HL-60 (cell line): ENCODE results near the gene KAT6B.

Experiments used
- DNase-seq, 2 experiments: peaks; one replicate each; pipeline ENCODE4 v3.0.0-alpha.2; 2010 to 2020; ENCODE audit warnings: low read depth in 1 of 2, low spot score in 1 of 2
- H3K27ac ChIP-seq: fragments of 250-450 bp; sonication (Bioruptor Pico); replicated peaks from 2 replicates; pipeline ENCODE4 v1.5.1; 2020; ENCODE audit warnings: mild to moderate bottlenecking, moderate library complexity
- H3K27me3 ChIP-seq: fragments of 250-450 bp; sonication (Bioruptor Pico); 2 replicates; pipeline ENCODE4 v1.5.1; 2021; ENCODE audit warnings: mild to moderate bottlenecking, moderate library complexity; ENCODE audit not compliant: insufficient read depth, poor library complexity, severe bottlenecking
- H3K4me3 ChIP-seq: replicated peaks from 2 replicates; pipeline ENCODE4 v1.5.1; 2011; ENCODE audit warnings: mild to moderate bottlenecking, control low read depth, low read length; ENCODE audit not compliant: insufficient read depth
- GABPA ChIP-seq: IDR thresholded peaks from 2 replicates; pipeline ENCODE4 v1.6.1; 2012; ENCODE audit warnings: low read depth
- POLR2AphosphoS5 ChIP-seq: IDR thresholded peaks from 2 replicates; pipeline ENCODE4 v1.6.1; 2012; ENCODE audit warnings: low read depth
- REST ChIP-seq: IDR thresholded peaks from 2 replicates; pipeline ENCODE4 v1.6.1; 2012; ENCODE audit warnings: low read depth; ENCODE audit not compliant: insufficient replicate concordance
- SPI1 ChIP-seq: IDR thresholded peaks from 2 replicates; pipeline ENCODE4 v1.6.1; 2012; ENCODE audit warnings: low read depth, mild to moderate bottlenecking, borderline replicate concordance
- TF ChIP-seq, protein P1 (sequence below): IDR thresholded peaks from one replicate; pipeline ENCODE4 v1.5.1; 2011; ENCODE audit warnings: low read length, control low read depth, inconsistent platforms; ENCODE audit not compliant: insufficient read depth

The KAT6B gene

DNA sequence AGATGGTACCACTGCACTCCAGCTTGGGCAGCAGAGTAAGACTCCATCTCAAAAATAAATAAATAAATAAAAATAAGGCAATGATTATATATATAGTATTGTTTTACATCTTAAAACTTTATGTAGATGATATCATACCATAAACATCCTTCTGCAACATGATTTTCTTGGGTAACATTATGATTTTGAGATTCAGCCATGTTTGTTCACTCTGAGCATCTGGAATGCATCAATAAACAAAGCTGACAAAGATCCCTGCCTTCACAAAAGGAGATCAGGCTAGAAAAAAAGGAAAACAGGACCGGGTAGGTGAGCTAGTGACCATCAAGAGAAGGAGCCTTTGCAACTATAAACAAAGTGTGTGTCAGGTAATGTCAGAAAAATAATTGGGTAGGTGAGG, 31.9 kb upstream of the KAT6B start:
- Histone ChIP-seq H3K27ac (no peak overlapping the region), H3K27me3 (no peaks in the 10 kb centered on the region), H3K4me3 (no peak overlapping the region)
- no peak for DNase-seq
- no peak for TF ChIP-seq REST
- no peak for TF ChIP-seq SPI1
- TF ChIP-seq GABPA = no peak
- TF ChIP-seq, protein P1, sequence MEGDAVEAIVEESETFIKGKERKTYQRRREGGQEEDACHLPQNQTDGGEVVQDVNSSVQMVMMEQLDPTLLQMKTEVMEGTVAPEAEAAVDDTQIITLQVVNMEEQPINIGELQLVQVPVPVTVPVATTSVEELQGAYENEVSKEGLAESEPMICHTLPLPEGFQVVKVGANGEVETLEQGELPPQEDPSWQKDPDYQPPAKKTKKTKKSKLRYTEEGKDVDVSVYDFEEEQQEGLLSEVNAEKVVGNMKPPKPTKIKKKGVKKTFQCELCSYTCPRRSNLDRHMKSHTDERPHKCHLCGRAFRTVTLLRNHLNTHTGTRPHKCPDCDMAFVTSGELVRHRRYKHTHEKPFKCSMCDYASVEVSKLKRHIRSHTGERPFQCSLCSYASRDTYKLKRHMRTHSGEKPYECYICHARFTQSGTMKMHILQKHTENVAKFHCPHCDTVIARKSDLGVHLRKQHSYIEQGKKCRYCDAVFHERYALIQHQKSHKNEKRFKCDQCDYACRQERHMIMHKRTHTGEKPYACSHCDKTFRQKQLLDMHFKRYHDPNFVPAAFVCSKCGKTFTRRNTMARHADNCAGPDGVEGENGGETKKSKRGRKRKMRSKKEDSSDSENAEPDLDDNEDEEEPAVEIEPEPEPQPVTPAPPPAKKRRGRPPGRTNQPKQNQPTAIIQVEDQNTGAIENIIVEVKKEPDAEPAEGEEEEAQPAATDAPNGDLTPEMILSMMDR = no peak
- no peak for TF ChIP-seq POLR2AphosphoS5

GRCh38 chr10:74797550-74797949, 28.9 kb upstream of the KAT6B start:
- no peak for TF ChIP-seq SPI1
- no peak for TF ChIP-seq POLR2AphosphoS5
- TF ChIP-seq REST = no peak
- no peak for TF ChIP-seq GABPA
- TF ChIP-seq, protein P1 = no peak
- DNase-seq = no peak
- Histone ChIP-seq H3K27ac (no peak overlapping the region), H3K27me3 (no peaks in the 10 kb centered on the region), H3K4me3 (no peak overlapping the region)

DNA sequence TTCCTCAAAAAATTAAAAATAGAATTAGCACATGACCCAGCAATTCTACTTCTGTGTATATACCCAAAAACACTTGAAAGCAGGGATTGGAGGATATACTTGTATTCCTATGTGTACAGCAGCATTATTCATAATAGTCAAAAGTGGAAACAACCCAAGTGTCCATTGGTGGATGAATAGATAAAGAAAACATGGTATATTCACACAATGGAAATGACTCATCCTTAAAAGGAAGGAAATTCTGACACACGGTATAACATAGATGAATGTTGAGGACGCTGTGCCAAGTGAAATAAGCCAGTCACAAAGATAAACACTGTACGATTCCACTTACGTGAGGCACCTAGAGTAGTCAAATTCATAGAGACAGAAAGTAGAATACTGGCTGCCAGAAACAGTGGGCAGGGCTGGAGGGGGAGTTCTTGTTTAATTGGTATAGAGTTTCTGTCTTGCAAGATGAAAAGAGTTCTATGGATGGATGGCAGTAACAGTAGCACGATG, 26.6 kb upstream of the KAT6B start:
- no peak for DNase-seq
- Histone ChIP-seq H3K27ac (no peak overlapping the region), H3K4me3 (no peak overlapping the region), H3K27me3 (no peaks in the 10 kb centered on the region)
- TF ChIP-seq REST (no peak), POLR2AphosphoS5 (no peak), GABPA (no peak), SPI1 (no peak; the same call in 1 of the 2 replicates)
- TF ChIP-seq, protein P1 = no peak
